A549 (cell line): ENCODE results near the gene RPS6KA2.

ENCODE experiments used
- CEBPB ChIP-seq, 2 experiments: fragments of >200 bp in 1 of 2; sonication (Bioruptor Twin) in 1 of 2; formaldehyde crosslinking in 1 of 2; IDR thresholded peaks; 2 replicates each; pipeline ENCODE4 v1.6.1; 2012 to 2016
- CTCF ChIP-seq: fragments of >200 bp; sonication (Bioruptor Twin); formaldehyde crosslinking; IDR thresholded peaks from 3 replicates; pipeline ENCODE4 v1.5.1; 2016
- MAZ ChIP-seq: fragments of 150-350 bp; IDR thresholded peaks from 2 replicates; pipeline ENCODE4 v1.6.1; 2014; ENCODE audit warnings: antibody characterized with exemption, low read depth, low read length, borderline replicate concordance
- NPAS2 ChIP-seq: fragments of 250-450 bp; sonication (Bioruptor Pico); IDR thresholded peaks from 2 replicates; pipeline ENCODE4 v1.8.0; 2022; ENCODE audit warnings: mild to moderate bottlenecking, moderate library complexity, borderline replicate concordance
- PBX3 ChIP-seq: IDR thresholded peaks from 2 replicates; pipeline ENCODE4 v1.6.1; 2012
- RARB ChIP-seq: fragments of 250-450 bp; sonication (Bioruptor Pico); IDR thresholded peaks from 2 replicates; pipeline ENCODE4 v1.8.0; 2021; ENCODE audit warnings: mild to moderate bottlenecking, moderate library complexity
- RFX5 ChIP-seq: fragments of 450-650 bp; IDR thresholded peaks from 2 replicates; pipeline ENCODE4 v1.7.1; 2014; ENCODE audit warnings: antibody characterized with exemption, mild to moderate bottlenecking, moderate library complexity

DNA sequence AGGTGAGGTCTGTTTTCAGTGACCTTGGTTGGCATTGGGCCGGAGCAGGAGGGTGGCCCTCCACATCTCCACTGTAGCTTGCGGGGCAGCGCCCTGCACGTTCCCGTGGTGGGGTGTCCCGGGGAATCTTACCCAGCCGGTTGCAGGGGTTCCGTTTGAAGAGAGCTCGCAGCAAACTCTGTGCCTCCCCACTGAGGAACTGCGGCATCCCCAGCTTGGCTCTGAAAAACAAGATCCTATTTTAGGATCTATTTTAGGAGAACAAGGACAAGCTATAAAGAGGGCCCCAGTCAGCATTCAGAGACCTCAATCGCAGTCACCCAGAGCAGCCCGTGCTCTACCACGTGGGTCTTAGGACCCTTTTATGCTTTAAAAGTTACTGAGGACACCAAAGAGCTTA, 138.3 kb downstream of the RPS6KA2 start:
- no peak for TF ChIP-seq CTCF
- no peak for TF ChIP-seq RFX5
- no peak for TF ChIP-seq MAZ
- no peak for TF ChIP-seq NPAS2 (CRISPR knock-in tag)
- TF ChIP-seq RARB (CRISPR knock-in tag), result no peak
- no peak for TF ChIP-seq PBX3
- TF ChIP-seq CEBPB (IDR thresholded peaks at IDR 0.05), result no peak
